AG04450 (cell line): Measurements from ENCODE around the gene CCDC152. TPM values are rescaled to one million over a fixed set of nuclear protein-coding genes. Genes with fewer than 3 reads are reported as not detected.
"Not testable (repeated sequence)": the region's sequence is repeated elsewhere in the genome, so short reads cannot be mapped to it uniquely, and the experiment has no call there.

Experiments
- CTCF ChIA-PET: fragments of 300-600, 350-600 bp; formaldehyde crosslinking; extraction: SDS; loops from one replicate; lab custom pipeline; 2022; ENCODE audit warnings: antibody characterized with exemption, inconsistent platforms; lab: Charles Lee
- POLR2A ChIA-PET: fragments of 350-600 bp; formaldehyde crosslinking; extraction: SDS; loops from one replicate; lab custom pipeline; 2021; ENCODE audit warnings: antibody characterized with exemption, inconsistent platforms; lab: Yijun Ruan, JAX
- DNase-seq: peaks from one replicate; pipeline ENCODE4 v3.0.0-alpha.2; 2011; ENCODE audit warnings: low read depth, low spot score
- H3K27ac ChIP-seq: one replicate; pipeline ENCODE4 v1.5.1; 2012; ENCODE audit warnings: low read depth, low read length, control low read depth
- H3K27me3 ChIP-seq: one replicate; pipeline ENCODE4 v1.6.0; 2012; ENCODE audit warnings: low read length; ENCODE audit not compliant: control insufficient read depth, insufficient read depth
- H3K4me3 ChIP-seq: 2 replicates; pipeline ENCODE4 v1.5.1; 2011; ENCODE audit warnings: mild to moderate bottlenecking, low read depth, low read length, control low read depth
- H3K9me3 ChIP-seq: 2 replicates; pipeline ENCODE4 v1.5.1; 2012; ENCODE audit warnings: low read length; ENCODE audit not compliant: control insufficient read depth, insufficient read depth
- CTCF ChIP-seq: IDR thresholded peaks from 2 replicates; pipeline ENCODE4 v1.5.1; 2011; ENCODE audit warnings: low read depth, low read length, control low read depth, inconsistent platforms
- polyA plus RNA-seq: library from polyadenylated mRNA; depleted of rRNA; stranded (reverse); fragments of >200 nt; gene quantifications from 2 replicates; pipeline ENCODE4 v1.2.3, GENCODE V29; 2011

The CCDC152 gene
- polyA plus RNA-seq, 1 experiment: 2.1 TPM

GRCh38 chr5:42721484-42721883 lies 35.1 kb upstream of the CCDC152 start:
- Histone ChIP-seq H3K27ac (no peak overlapping the region), H3K4me3 (no peak overlapping the region), H3K9me3 (no peaks in the 10 kb centered on the region), H3K27me3 (no peaks in the 10 kb centered on the region)
- ChIA-PET POLR2A (no interaction called here), CTCF (interaction anchor here (1.4 kb wide), 1 partner anchor 24 kb away, joined by 4 read pairs; no protein-coding TSS in a partner anchor)
- TF ChIP-seq CTCF: no peak
- DNase-seq: no peak

- DNase-seq, H3K27ac ChIP-seq, H3K9me3 ChIP-seq, POLR2A ChIA-PET, H3K27me3 ChIP-seq, CTCF ChIA-PET, H3K4me3 ChIP-seq: not testable (repeated sequence)
These were observed 22.0 kb upstream of the CCDC152 start for GRCh38 chr5:42734531-42735058.

GRCh38 chr5:42740920-42741319 lies 15.7 kb upstream of the CCDC152 start:
- Histone ChIP-seq H3K9me3 (no peaks in the 10 kb centered on the region), H3K27me3 (no peaks in the 10 kb centered on the region), H3K4me3 (no peak overlapping the region), H3K27ac (no peak overlapping the region)
- ChIA-PET POLR2A (no interaction called here), CTCF (no interaction called here)
- DNase-seq: no peak
- TF ChIP-seq CTCF: no peak

GRCh38 chr5:42745426-42745825 lies 11.2 kb upstream of the CCDC152 start:
- CTCF ChIA-PET: interaction anchor here (0.7 to 1.5 kb wide), 5 partner anchors 13 to 144 kb away, joined by 3 to 11 read pairs (median 4); no protein-coding TSS in a partner anchor

GRCh38 chr5:42745856-42746255 lies 10.8 kb upstream of the CCDC152 start:
- ChIA-PET CTCF (interaction anchor here (1.1 to 1.5 kb wide), 3 partner anchors 13 to 144 kb away, joined by 3 to 11 read pairs (median 10); no protein-coding TSS in a partner anchor), POLR2A (no interaction called here)
- no peak for DNase-seq
- no peaks in the 10 kb centered on the region for H3K9me3 ChIP-seq
- TF ChIP-seq CTCF: no peak
- H3K27ac ChIP-seq: no peak overlapping the region
- H3K27me3 ChIP-seq: no peaks in the 10 kb centered on the region
- H3K4me3 ChIP-seq: no peak overlapping the region

More at GRCh38 chr5:42745426-42745825, 11.2 kb upstream of the CCDC152 start:
- POLR2A ChIA-PET: no interaction called here
- no peak for DNase-seq
- no peaks in the 10 kb centered on the region for H3K27me3 ChIP-seq
- no peaks in the 10 kb centered on the region for H3K9me3 ChIP-seq
- H3K4me3 ChIP-seq: no peak overlapping the region
- no peak overlapping the region for H3K27ac ChIP-seq
- TF ChIP-seq CTCF: peak; percentile 40
